HG02610 (cell line): ENCODE data around the gene NLRP10.

Source experiments
- ATAC-seq: cut with Tn5 transposase; IDR thresholded peaks from one replicate; pipeline ENCODE4 v1.9.1; 2021; ENCODE audit warnings: mild to moderate bottlenecking, moderate library complexity; ENCODE audit not compliant: unreplicated experiment

Gene NLRP10

GRCh38 chr11:7965386-7965785 lies at the start of gene NLRP10:
NLRP10 (minus strand) TSS chr11:7965447; CDS start chr11:7963495, 1,952 bp downstream.
- ATAC-seq: no peak

GRCh38 chr11:8013833-8014232 lies 48.6 kb upstream of the NLRP10 start:
- no peak for ATAC-seq

- ATAC-seq: no peak
These were observed 46.8 kb upstream of the NLRP10 start for GRCh38 chr11:8011981-8012444.

GRCh38 chr11:8011371-8011770 lies 46.1 kb upstream of the NLRP10 start:
- ATAC-seq: no peak

- ATAC-seq: no peak
These were observed 44.6 kb upstream of the NLRP10 start for GRCh38 chr11:8009856-8010255.

- no peak for ATAC-seq
These were observed 43.0 kb upstream of the NLRP10 start for GRCh38 chr11:8008212-8008611.

- ATAC-seq: peak; percentile 59
These were observed 41.2 kb upstream of the NLRP10 start for GRCh38 chr11:8006349-8006977.

GRCh38 chr11:8005556-8005955 lies 40.3 kb upstream of the NLRP10 start:
- no peak for ATAC-seq

- ATAC-seq: no peak
These were observed 38.8 kb upstream of the NLRP10 start for GRCh38 chr11:8004008-8004407.

GRCh38 chr11:8003187-8003586 lies 37.9 kb upstream of the NLRP10 start:
- no peak for ATAC-seq

- no peak for ATAC-seq
These were observed 37.4 kb upstream of the NLRP10 start for GRCh38 chr11:8002676-8003075.

GRCh38 chr11:8000390-8000789 lies 35.1 kb upstream of the NLRP10 start:
- ATAC-seq: no peak

- no peak for ATAC-seq
These were observed 34.5 kb upstream of the NLRP10 start for GRCh38 chr11:7999795-8000194.

GRCh38 chr11:7994581-7995278 lies 29.5 kb upstream of the NLRP10 start:
- ATAC-seq: no peak

GRCh38 chr11:7987560-7987883 lies 22.3 kb upstream of the NLRP10 start:
- peak; percentile 8 for ATAC-seq

- ATAC-seq: peak; percentile 96
These were observed 21.7 kb upstream of the NLRP10 start, which contains the start of gene EIF3F for GRCh38 chr11:7986768-7987559. EIF3F (plus strand) TSS chr11:7987337; CDS start chr11:7987353, 16 bp downstream.

- ATAC-seq: no peak
These were observed 18.8 kb upstream of the NLRP10 start for GRCh38 chr11:7983832-7984590.

GRCh38 chr11:7982582-7983119 lies 17.4 kb upstream of the NLRP10 start:
- no peak for ATAC-seq

- ATAC-seq: no peak
These were observed 16.4 kb upstream of the NLRP10 start for GRCh38 chr11:7981619-7982157.

GRCh38 chr11:7977232-7977917 lies 12.1 kb upstream of the NLRP10 start:
- ATAC-seq: no peak
